A549 (cell line): Measurements from ENCODE around the gene SKAP1.

Source experiments
- HOXA7 ChIP-seq: fragments of 250-450 bp; sonication (Bioruptor Pico); IDR thresholded peaks from 2 replicates; pipeline ENCODE4 v1.5.0; 2020; ENCODE audit warnings: mild to moderate bottlenecking, moderate library complexity
- MAZ ChIP-seq: fragments of 150-350 bp; IDR thresholded peaks from 2 replicates; pipeline ENCODE4 v1.6.1; 2014; ENCODE audit warnings: antibody characterized with exemption, low read depth, low read length, borderline replicate concordance
- MYC ChIP-seq: IDR thresholded peaks from 2 replicates; pipeline ENCODE4 v1.6.1; 2012; ENCODE audit warnings: mild to moderate bottlenecking, inconsistent platforms, low read length, improper control_type of control experiment, borderline replicate concordance
- RAD21 ChIP-seq, 2 experiments: fragments of >200 bp in 1 of 2; sonication (Bioruptor Twin) in 1 of 2; formaldehyde crosslinking in 1 of 2; IDR thresholded peaks in 1 of 2; conservative IDR thresholded peaks in 1 of 2; 2 replicates in 1 of 2; 3 replicates in 1 of 2; pipeline ENCODE4 v1.6.1; 2012 to 2018; ENCODE audit warnings: inconsistent platforms in 1 of 2
- ZC3H11A ChIP-seq: fragments of 450-650 bp; IDR thresholded peaks from 2 replicates; pipeline ENCODE4 v1.6.1; 2014; ENCODE audit warnings: antibody characterized with exemption, mild to moderate bottlenecking
- TF ChIP-seq, protein P1 (sequence below): fragments of >200 bp; sonication (Bioruptor Twin); formaldehyde crosslinking; IDR thresholded peaks from 3 replicates; pipeline ENCODE4 v1.5.1; 2016

DNA sequence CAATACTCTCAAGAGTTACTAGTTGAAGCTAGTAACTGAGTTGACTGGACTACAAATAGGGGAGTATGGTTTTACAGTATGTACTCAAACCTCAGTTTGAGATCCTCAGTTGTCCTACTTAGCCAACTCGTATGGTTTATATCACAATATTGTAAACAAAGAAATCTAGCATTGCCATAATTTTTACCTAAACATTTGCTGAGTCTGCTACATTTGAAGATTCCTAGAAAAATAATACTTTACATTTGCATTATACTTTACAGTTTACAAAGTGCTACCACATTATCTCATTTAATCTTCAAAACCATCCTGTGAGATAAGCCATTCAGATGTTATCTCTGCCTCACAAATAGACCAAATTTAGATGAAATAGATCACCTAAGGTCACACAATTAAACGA lies 345.1 kb downstream of the SKAP1 start:
- no peak for TF ChIP-seq RAD21 (conservative IDR thresholded peaks at IDR 0.05 in 1 of 2, IDR thresholded peaks at IDR 0.05 in 1 of 2)
- no peak for TF ChIP-seq MAZ
- TF ChIP-seq, protein P1, sequence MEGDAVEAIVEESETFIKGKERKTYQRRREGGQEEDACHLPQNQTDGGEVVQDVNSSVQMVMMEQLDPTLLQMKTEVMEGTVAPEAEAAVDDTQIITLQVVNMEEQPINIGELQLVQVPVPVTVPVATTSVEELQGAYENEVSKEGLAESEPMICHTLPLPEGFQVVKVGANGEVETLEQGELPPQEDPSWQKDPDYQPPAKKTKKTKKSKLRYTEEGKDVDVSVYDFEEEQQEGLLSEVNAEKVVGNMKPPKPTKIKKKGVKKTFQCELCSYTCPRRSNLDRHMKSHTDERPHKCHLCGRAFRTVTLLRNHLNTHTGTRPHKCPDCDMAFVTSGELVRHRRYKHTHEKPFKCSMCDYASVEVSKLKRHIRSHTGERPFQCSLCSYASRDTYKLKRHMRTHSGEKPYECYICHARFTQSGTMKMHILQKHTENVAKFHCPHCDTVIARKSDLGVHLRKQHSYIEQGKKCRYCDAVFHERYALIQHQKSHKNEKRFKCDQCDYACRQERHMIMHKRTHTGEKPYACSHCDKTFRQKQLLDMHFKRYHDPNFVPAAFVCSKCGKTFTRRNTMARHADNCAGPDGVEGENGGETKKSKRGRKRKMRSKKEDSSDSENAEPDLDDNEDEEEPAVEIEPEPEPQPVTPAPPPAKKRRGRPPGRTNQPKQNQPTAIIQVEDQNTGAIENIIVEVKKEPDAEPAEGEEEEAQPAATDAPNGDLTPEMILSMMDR = no peak
- no peak for TF ChIP-seq HOXA7 (CRISPR knock-in tag)
- no peak for TF ChIP-seq ZC3H11A
- TF ChIP-seq MYC = no peak
